GM23338 (cell line): ENCODE measurements around the gene PLD1.

ENCODE experiments used
- EZH2 ChIP-seq: fragments of 200-600 bp; sonication (generic); IDR thresholded peaks from one replicate; pipeline ENCODE4 v1.8.0; 2017; ENCODE audit warnings: antibody characterized with exemption, mild to moderate bottlenecking, low read depth; ENCODE audit not compliant: unreplicated experiment
- EZH2phosphoT487 ChIP-seq: fragments of 200-600 bp; sonication (generic); IDR thresholded peaks from one replicate; pipeline ENCODE4 v1.8.1; 2018; ENCODE audit warnings: antibody characterized with exemption; ENCODE audit not compliant: unreplicated experiment
- JUNB ChIP-seq: IDR thresholded peaks from one replicate; pipeline ENCODE4 v1.6.1; 2016; ENCODE audit warnings: antibody characterized with exemption; ENCODE audit not compliant: unreplicated experiment
- POLR2AphosphoS5 ChIP-seq: IDR thresholded peaks from 2 replicates; pipeline ENCODE4 v1.6.1; 2016; ENCODE audit warnings: antibody characterized with exemption, low read depth
- TF ChIP-seq, protein P1 (sequence below), 2 experiments: fragments of 200-600 bp in 1 of 2; sonication (generic) in 1 of 2; conservative IDR thresholded peaks; 2 replicates each; pipeline versions ENCODE4 v1.5.1 to v1.6.1; 2016 to 2017; ENCODE audit warnings: antibody characterized with exemption in 2 of 2, low read depth in 2 of 2, mild to moderate bottlenecking in 2 of 2, moderate library complexity in 1 of 2
- TF ChIP-seq, protein P2 (sequence below): IDR thresholded peaks from one replicate; pipeline ENCODE4 v1.6.1; 2018; ENCODE audit warnings: antibody characterized with exemption; ENCODE audit not compliant: unreplicated experiment

DNA sequence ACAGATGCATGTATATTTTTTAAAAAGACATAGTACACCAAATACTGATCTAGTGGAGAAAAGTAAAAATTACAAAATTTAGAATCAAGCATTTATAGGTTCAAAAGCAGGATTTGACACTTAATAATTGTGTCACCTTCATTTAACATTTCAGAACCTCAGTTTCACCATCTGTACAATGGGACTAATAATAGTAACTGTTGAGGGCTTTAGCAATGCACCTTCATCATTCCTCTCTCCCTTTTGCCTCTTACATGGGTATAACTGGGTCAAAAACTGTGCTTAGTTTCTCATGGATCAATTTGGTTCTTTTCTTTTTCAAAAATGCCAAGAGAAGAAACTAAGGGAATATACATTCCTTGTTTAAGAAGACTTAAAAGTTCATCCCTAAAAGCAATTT lies 27.4 kb upstream of the PLD1 start:
- TF ChIP-seq, protein P1, sequence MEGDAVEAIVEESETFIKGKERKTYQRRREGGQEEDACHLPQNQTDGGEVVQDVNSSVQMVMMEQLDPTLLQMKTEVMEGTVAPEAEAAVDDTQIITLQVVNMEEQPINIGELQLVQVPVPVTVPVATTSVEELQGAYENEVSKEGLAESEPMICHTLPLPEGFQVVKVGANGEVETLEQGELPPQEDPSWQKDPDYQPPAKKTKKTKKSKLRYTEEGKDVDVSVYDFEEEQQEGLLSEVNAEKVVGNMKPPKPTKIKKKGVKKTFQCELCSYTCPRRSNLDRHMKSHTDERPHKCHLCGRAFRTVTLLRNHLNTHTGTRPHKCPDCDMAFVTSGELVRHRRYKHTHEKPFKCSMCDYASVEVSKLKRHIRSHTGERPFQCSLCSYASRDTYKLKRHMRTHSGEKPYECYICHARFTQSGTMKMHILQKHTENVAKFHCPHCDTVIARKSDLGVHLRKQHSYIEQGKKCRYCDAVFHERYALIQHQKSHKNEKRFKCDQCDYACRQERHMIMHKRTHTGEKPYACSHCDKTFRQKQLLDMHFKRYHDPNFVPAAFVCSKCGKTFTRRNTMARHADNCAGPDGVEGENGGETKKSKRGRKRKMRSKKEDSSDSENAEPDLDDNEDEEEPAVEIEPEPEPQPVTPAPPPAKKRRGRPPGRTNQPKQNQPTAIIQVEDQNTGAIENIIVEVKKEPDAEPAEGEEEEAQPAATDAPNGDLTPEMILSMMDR (conservative IDR thresholded peaks at IDR 0.05; ENCODE audit: low read depth in 2 of 2): no peak
- TF ChIP-seq JUNB (no peak), EZH2phosphoT487 (no peak), EZH2 (no peak), POLR2AphosphoS5 (no peak)
- TF ChIP-seq, protein P2, sequence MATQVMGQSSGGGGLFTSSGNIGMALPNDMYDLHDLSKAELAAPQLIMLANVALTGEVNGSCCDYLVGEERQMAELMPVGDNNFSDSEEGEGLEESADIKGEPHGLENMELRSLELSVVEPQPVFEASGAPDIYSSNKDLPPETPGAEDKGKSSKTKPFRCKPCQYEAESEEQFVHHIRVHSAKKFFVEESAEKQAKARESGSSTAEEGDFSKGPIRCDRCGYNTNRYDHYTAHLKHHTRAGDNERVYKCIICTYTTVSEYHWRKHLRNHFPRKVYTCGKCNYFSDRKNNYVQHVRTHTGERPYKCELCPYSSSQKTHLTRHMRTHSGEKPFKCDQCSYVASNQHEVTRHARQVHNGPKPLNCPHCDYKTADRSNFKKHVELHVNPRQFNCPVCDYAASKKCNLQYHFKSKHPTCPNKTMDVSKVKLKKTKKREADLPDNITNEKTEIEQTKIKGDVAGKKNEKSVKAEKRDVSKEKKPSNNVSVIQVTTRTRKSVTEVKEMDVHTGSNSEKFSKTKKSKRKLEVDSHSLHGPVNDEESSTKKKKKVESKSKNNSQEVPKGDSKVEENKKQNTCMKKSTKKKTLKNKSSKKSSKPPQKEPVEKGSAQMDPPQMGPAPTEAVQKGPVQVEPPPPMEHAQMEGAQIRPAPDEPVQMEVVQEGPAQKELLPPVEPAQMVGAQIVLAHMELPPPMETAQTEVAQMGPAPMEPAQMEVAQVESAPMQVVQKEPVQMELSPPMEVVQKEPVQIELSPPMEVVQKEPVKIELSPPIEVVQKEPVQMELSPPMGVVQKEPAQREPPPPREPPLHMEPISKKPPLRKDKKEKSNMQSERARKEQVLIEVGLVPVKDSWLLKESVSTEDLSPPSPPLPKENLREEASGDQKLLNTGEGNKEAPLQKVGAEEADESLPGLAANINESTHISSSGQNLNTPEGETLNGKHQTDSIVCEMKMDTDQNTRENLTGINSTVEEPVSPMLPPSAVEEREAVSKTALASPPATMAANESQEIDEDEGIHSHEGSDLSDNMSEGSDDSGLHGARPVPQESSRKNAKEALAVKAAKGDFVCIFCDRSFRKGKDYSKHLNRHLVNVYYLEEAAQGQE: no peak
